Measurements from ENCODE around the gene COL13A1. TPM values are rescaled to one million over a fixed set of nuclear protein-coding genes. Genes with fewer than 3 reads are reported as not detected.

Gene COL13A1
- polyA plus RNA-seq, 1 of the 3 experiments (the other 2 are of a cell fraction), result 26.7 TPM

DNA sequence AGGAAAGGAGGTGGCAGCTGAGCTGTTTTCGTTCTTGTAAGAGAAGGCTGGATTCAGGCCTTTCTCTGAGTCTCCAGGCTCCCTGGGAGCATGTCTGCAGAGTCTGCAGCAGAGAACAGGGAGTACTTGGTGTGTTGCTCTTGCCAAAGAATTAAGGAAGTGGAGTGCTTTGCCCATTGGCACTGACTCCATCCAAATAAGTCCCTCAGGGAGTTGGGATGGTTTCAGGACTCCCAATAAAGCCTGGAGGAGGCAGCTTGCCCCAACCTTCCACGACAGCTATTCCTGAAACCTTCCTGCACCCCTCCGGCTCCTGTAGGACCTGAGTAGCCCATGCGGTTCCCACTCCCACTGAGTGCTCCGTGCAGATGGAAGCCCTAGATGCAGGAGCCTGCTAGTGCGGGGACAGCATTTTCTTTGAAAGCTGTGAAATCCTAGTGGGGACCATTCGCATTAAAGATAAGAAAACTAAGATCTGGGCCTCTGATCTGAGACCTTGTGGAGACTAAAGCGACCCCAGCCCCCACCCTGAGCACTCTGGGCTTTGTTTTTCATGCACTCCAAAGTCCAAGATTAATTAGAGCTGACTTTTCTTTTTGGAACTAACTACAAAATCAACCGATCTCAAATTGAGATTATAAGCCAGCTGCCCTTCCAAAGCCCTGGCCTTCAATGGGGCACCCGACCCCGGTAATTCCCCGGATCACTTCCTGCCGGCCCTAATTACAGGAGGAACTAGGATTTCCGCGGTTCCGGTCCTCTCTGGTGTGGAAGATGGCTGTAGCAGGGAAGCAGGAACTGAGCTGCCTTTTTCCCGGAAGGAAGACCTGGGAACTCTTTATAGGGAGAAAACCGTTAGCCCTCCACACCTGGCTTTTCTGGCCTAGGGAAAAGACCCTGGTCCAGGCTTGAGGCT, 110.2 kb downstream of the COL13A1 start:
- H2AFZ ChIP-seq (ENCODE audit: low read depth), result no peak overlapping the region
- no peaks in the 10 kb centered on the region for H3F3A ChIP-seq (replicated peaks; ENCODE audit: insufficient read depth)
- H3K36me3 ChIP-seq (replicated peaks in 1 of 2; ENCODE audit: control insufficient read depth in 1 of 2, insufficient read depth in 2 of 2, low read length in 1 of 2), result no peaks in the 10 kb centered on the region
- ChIA-PET POLR2A (no interaction called here), CTCF (interaction anchor here (0.5 to 9.2 kb wide), 13 partner anchors 11 to 396 kb away, joined by 3 to 160 read pairs (median 5); partner anchors contain the start of genes COL13A1 and MACROH2A2)
- H3K9ac ChIP-seq, result no peak overlapping the region
- H3K27me3 ChIP-seq (ENCODE audit: insufficient read depth), result no peaks in the 10 kb centered on the region
- H3K4me3 ChIP-seq (ENCODE audit: low read depth in 2 of 2, low read length in 1 of 2), result no peak overlapping the region
- no peak overlapping the region for H3K4me2 ChIP-seq
- H3K9me3 ChIP-seq, result no peaks in the 10 kb centered on the region
- DNase-seq, result no peak
- H3K9me2 ChIP-seq, result no peaks in the 10 kb centered on the region
- no peaks in the 10 kb centered on the region for H3K79me2 ChIP-seq (ENCODE audit: insufficient read depth)
- H4K20me1 ChIP-seq (ENCODE audit: insufficient read depth), result no peaks in the 10 kb centered on the region
- 92% methylated on average over 14 of the region's 18 CpGs for WGBS (ENCODE audit: low lambda C conversion rate)
- peaks cover 0 to 8% of the 10 kb centered on the region in 2 experiments; a peak in 1 of 4 replicates for H3K4me1 ChIP-seq (ENCODE audit: control insufficient read depth in 1 of 2, insufficient read depth in 2 of 2, low read depth in 1 of 2, low read length in 1 of 2)
- no peak for TF ChIP-seq POLR2AphosphoS5 (IDR thresholded peaks at IDR 0.05; ENCODE audit: low read depth, low read length)
- TF ChIP-seq FOXM1 (IDR thresholded peaks at IDR 0.05; ENCODE audit: low read depth), result no peak
- no peak for TF ChIP-seq RAD21 (IDR thresholded peaks at IDR 0.05; ENCODE audit: low read length)
- no peak for TF ChIP-seq FOSL2 (IDR thresholded peaks at IDR 0.05; ENCODE audit: borderline replicate concordance, low read depth)
- no peak for TF ChIP-seq YY1 (IDR thresholded peaks at IDR 0.05; ENCODE audit: low read depth)
- no peak for TF ChIP-seq EZH2phosphoT487 (IDR thresholded peaks at IDR 0.05; ENCODE audit: borderline replicate concordance, low read depth)
- TF ChIP-seq, protein P1, sequence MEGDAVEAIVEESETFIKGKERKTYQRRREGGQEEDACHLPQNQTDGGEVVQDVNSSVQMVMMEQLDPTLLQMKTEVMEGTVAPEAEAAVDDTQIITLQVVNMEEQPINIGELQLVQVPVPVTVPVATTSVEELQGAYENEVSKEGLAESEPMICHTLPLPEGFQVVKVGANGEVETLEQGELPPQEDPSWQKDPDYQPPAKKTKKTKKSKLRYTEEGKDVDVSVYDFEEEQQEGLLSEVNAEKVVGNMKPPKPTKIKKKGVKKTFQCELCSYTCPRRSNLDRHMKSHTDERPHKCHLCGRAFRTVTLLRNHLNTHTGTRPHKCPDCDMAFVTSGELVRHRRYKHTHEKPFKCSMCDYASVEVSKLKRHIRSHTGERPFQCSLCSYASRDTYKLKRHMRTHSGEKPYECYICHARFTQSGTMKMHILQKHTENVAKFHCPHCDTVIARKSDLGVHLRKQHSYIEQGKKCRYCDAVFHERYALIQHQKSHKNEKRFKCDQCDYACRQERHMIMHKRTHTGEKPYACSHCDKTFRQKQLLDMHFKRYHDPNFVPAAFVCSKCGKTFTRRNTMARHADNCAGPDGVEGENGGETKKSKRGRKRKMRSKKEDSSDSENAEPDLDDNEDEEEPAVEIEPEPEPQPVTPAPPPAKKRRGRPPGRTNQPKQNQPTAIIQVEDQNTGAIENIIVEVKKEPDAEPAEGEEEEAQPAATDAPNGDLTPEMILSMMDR (IDR thresholded peaks at IDR 0.05), result no peak
- no peak for TF ChIP-seq USF2 (IDR thresholded peaks at IDR 0.05; ENCODE audit: borderline replicate concordance, low read depth, low read length)
- no peak overlapping the region for H3K27ac ChIP-seq (ENCODE audit: low read depth in 2 of 2, low read length in 1 of 2)

GRCh38 chr10:69912589-69912988, 110.9 kb downstream of the COL13A1 start:
- H3F3A ChIP-seq (replicated peaks; ENCODE audit: insufficient read depth), result no peaks in the 10 kb centered on the region
- H3K27me3 ChIP-seq (ENCODE audit: insufficient read depth), result no peaks in the 10 kb centered on the region
- 88% methylated on average over 4 of the region's 4 CpGs for WGBS (ENCODE audit: low lambda C conversion rate)
- peaks cover 0 to 8% of the 10 kb centered on the region in 2 experiments; a peak in 1 of 4 replicates for H3K4me1 ChIP-seq (ENCODE audit: control insufficient read depth in 1 of 2, insufficient read depth in 2 of 2, low read depth in 1 of 2, low read length in 1 of 2)
- H3K4me3 ChIP-seq (ENCODE audit: low read depth in 2 of 2, low read length in 1 of 2), result no peak overlapping the region
- TF ChIP-seq REST (IDR thresholded peaks at IDR 0.05; ENCODE audit: low read depth, low read length) (no peak), RAD21 (IDR thresholded peaks at IDR 0.05; ENCODE audit: low read length) (no peak), FOXM1 (IDR thresholded peaks at IDR 0.05; ENCODE audit: low read depth) (no peak)
- no peaks in the 10 kb centered on the region for H3K9me2 ChIP-seq
- POLR2A ChIA-PET, result no interaction called here
- CTCF ChIA-PET, result interaction anchor here (0.5 to 9.2 kb wide), 15 partner anchors 10 to 397 kb away, joined by 3 to 160 read pairs (median 5); partner anchors contain the start of genes COL13A1 and MACROH2A2
- no peak overlapping the region for H3K9ac ChIP-seq
- no peak overlapping the region for H2AFZ ChIP-seq (ENCODE audit: low read depth)
- H3K9me3 ChIP-seq, result no peaks in the 10 kb centered on the region
- no peak for DNase-seq
- no peak overlapping the region for H3K4me2 ChIP-seq
- H3K27ac ChIP-seq (ENCODE audit: low read depth in 2 of 2, low read length in 1 of 2), result no peak overlapping the region
- no peaks in the 10 kb centered on the region for H4K20me1 ChIP-seq (ENCODE audit: insufficient read depth)
- no peaks in the 10 kb centered on the region for H3K36me3 ChIP-seq (replicated peaks in 1 of 2; ENCODE audit: control insufficient read depth in 1 of 2, insufficient read depth in 2 of 2, low read length in 1 of 2)
- no peaks in the 10 kb centered on the region for H3K79me2 ChIP-seq (ENCODE audit: insufficient read depth)

Data from SK-N-SH (cell line).